Lower leg skin (tissue), 4 donors: Measurements from ENCODE around the gene MS4A6E. TPM values are rescaled to one million over a fixed set of nuclear protein-coding genes. Genes with fewer than 3 reads are reported as not detected.

Source experiments
- DNase-seq, 2 donors: peaks; one replicate each; pipeline ENCODE4 v3.0.0-alpha.2; 2019; ENCODE audit warnings: low spot score in 2 of 2
- H3K4me3 ChIP-seq: fragments of 200-600 bp; sonication (generic); 2 replicates; pipeline ENCODE4 v1.5.1; 2017; ENCODE audit warnings: mild to moderate bottlenecking, low read depth; ENCODE audit not compliant: poor library complexity, severe bottlenecking
- POLR2A ChIP-seq, 2 donors: fragments of 450-650 bp; IDR thresholded peaks; one replicate each; pipeline ENCODE4 v1.6.1; 2016 to 2017; ENCODE audit warnings: antibody characterized with exemption in 2 of 2, mild to moderate bottlenecking in 1 of 2, moderate library complexity in 1 of 2
- WGBS, 2 donors: methylation state at CpG; one replicate each; pipeline ENCODE4 v1.1.5; 2018; 5-methylcytosine and 5-hydroxymethylcytosine counted together
- intact Hi-C: fragments of 100-400 bp; cut with DNase I; formaldehyde crosslinking; loops from one replicate; pipeline ENCODE4 v1.15.0; 2023; ENCODE audit warnings: low total_unique reads
- total RNA-seq, 4 donors: library from RNA; depleted of rRNA; stranded (reverse); fragments of >200 nt; gene quantifications; one replicate each; pipeline ENCODE4 v1.1.0, GENCODE V29; 2016
- TF ChIP-seq, protein P1 (sequence below), 3 donors: fragments of 450-650 bp; IDR thresholded peaks; one replicate each; pipeline ENCODE4 v1.5.1; 2016; ENCODE audit warnings: antibody characterized with exemption in 3 of 3, mild to moderate bottlenecking in 3 of 3, moderate library complexity in 2 of 3

Gene MS4A6E
- total RNA-seq, 4 donors from 2014 or later = not detected

DNA sequence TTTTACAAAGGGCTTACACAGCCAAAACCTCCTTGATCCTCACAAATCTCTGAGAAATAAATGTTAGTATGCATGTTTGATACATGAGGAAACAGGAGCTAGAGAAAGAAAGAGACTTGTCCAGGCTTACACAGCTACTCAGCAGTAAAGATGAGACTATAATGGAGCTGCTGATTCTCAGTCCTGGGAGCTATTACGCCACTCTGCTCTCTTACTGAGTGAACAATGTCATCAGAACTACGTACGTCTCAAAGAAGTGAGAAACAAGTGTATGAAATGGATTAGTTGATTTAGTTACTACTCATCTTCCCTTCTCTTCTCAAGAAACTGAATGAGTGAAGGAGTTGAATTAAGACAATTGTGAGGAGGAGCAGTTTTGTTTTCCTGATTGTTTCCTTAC, 12.3 kb downstream of the MS4A6E start:
- no peak overlapping the region for H3K4me3 ChIP-seq

DNA sequence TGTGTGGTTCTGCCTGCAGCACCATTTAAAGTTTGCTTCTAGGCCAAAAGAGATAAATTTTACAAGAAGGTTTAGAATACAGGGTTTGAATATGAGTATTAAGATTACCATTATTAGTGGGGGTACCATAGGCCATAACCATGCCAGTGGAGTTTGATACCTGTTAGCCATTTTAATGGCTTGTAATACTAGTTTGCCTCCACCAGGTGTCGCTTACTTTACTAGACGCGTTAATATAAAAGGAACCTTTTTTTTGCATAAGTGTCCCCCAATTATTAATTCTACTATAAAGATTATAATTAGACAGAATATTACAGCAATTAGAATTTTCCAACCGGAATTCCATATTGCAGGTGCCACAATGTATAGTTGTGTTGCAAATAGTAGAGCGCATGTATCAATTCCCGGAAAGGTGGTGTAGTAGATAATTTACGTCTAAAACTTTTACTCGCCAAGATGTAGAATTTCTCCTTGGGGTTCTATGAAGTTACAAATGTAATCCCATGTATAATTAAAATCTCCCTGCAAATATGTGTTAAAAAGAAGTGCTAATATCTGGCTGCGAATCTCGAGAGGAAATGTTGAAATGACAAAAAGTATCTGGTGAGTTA, 16.1 kb downstream of the MS4A6E start:
- 74 to 75% methylated on average over 10 of the region's 10 CpGs for WGBS, 2 donors
- intact Hi-C loops = no loop called here
- TF ChIP-seq POLR2A (IDR thresholded peaks at IDR 0.05) = no peak
- TF ChIP-seq, protein P1, sequence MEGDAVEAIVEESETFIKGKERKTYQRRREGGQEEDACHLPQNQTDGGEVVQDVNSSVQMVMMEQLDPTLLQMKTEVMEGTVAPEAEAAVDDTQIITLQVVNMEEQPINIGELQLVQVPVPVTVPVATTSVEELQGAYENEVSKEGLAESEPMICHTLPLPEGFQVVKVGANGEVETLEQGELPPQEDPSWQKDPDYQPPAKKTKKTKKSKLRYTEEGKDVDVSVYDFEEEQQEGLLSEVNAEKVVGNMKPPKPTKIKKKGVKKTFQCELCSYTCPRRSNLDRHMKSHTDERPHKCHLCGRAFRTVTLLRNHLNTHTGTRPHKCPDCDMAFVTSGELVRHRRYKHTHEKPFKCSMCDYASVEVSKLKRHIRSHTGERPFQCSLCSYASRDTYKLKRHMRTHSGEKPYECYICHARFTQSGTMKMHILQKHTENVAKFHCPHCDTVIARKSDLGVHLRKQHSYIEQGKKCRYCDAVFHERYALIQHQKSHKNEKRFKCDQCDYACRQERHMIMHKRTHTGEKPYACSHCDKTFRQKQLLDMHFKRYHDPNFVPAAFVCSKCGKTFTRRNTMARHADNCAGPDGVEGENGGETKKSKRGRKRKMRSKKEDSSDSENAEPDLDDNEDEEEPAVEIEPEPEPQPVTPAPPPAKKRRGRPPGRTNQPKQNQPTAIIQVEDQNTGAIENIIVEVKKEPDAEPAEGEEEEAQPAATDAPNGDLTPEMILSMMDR (IDR thresholded peaks at IDR 0.05) = no peak
- no peak overlapping the region for H3K4me3 ChIP-seq
- no peak for DNase-seq

More for the DNA sequence above, 12.3 kb downstream of the MS4A6E start:
- WGBS, 2 donors = 60 to 70% methylated on average over 3 of the region's 3 CpGs
- intact Hi-C loops = no loop called here
- DNase-seq = no peak
- TF ChIP-seq, protein P1 (IDR thresholded peaks at IDR 0.05) = no peak
- TF ChIP-seq POLR2A (IDR thresholded peaks at IDR 0.05) = no peak

DNA sequence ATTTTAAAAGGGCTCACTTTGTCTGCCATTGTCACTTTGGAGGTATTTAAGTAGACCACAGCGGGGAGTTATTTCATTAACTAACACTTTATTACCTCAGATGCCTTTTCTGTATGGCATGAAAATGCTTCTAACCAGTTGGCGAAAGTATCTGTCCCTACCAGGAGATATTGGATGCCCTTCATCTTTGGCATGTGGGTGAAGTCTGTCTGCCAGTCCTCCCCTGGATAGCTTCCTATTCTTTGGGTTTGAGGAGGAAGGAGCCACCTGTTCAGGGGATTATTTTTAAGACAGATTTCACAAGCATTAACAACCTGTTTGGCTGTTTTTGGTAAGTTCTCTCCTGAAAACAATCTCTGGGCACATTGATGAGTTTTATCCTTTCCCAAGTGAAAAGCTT, 17.1 kb downstream of the MS4A6E start:
- TF ChIP-seq, protein P1 (IDR thresholded peaks at IDR 0.05) = no peak
- no peak for TF ChIP-seq POLR2A (IDR thresholded peaks at IDR 0.05)
- H3K4me3 ChIP-seq = no peak overlapping the region
- DNase-seq = no peak
- WGBS, 2 donors = 93 to 97% methylated on average over 2 of the region's 2 CpGs
- intact Hi-C loops = no loop called here

DNA sequence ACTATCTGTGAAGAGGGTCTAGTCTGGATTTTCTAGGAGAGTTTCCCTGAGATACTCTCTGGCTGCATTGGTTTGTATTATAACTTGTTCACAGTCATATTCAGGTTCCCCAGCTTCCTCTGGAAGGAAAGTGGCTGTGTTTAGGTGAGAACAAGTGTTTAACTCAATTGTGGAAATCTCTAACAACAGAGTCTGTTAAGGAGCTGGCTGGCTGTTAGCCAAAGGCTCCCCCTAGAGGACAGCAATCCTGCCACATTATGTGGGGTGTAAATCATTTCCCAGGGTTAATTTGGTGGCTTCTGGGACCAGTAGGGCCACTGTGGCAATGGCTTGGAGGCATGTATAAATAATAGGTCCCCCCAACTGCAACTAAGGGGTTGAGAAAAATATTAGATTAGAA, 18.4 kb downstream of the MS4A6E start:
- intact Hi-C loops = no loop called here
- DNase-seq = no peak
- TF ChIP-seq, protein P1 (IDR thresholded peaks at IDR 0.05) = no peak
- TF ChIP-seq POLR2A (IDR thresholded peaks at IDR 0.05) = no peak
- no peak overlapping the region for H3K4me3 ChIP-seq

DNA sequence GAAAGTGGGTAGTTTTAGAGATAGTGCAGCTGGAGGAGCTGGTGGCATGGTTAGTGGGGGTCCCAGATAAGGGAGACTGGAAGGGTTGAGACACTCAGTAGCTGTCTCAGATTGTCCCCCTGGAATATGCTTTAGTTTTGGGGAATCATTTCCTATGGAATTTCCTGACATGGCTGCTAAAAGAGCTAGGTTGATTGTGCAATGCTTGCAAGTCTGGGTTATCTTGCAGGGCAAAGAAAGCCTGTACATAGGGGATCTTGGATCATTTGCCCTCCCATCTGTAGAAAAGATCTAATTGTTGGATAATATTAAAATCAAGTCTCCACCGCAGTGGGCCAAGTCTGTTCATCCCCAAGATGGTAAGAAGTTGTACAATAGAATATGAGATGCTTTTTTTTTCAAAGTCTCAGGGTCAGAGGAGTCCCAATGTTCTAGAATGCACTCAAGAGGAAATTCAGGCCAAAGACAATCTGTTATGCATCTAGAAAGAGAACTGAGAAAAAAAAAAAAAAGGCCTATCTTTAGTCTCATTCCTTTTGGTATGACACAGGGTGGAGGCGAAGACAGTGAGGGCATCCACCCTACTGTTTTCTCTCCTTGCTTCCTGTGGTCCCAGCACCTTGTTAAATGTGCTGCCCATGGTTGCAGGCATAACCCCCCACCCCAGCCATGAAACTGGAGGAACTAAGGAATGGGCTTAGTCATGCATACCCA, 20.2 kb downstream of the MS4A6E start:
- no peak for DNase-seq
- intact Hi-C loops = no loop called here
- H3K4me3 ChIP-seq = no peak overlapping the region

More for the DNA sequence above, 20.2 kb downstream of the MS4A6E start:
- TF ChIP-seq, protein P1 (IDR thresholded peaks at IDR 0.05) = no peak
- 87 to 88% methylated on average over 2 of the region's 2 CpGs for WGBS, 2 donors
